Measurements from ENCODE around the gene NAP1L2.
"Not testable (repeated sequence)": the region's sequence is repeated elsewhere in the genome, so short reads cannot be mapped to it uniquely, and the experiment has no call there.

The NAP1L2 gene

GRCh38 chrX:73214426-73215094 is at the start of gene NAP1L2:
NAP1L2 (minus strand) TSS chrX:73214851; CDS start chrX:73214492, 359 bp downstream.
- peak; percentile 48 for DNase-seq

- DNase-seq = no peak
Measured at GRCh38 chrX:73262991-73263390, 48.3 kb upstream of the NAP1L2 start.

- DNase-seq = no peak
Measured at GRCh38 chrX:73239242-73239641, 24.6 kb upstream of the NAP1L2 start.

GRCh38 chrX:73217621-73218020 is 3.0 kb upstream of the NAP1L2 start:
- DNase-seq = no peak

GRCh38 chrX:73215246-73215645 is 595 bp upstream of the NAP1L2 start:
- no peak for DNase-seq

- DNase-seq = no peak
Measured at GRCh38 chrX:73213734-73214425, 771 bp downstream of the NAP1L2 start.

GRCh38 chrX:73206366-73206765 is 8.3 kb downstream of the NAP1L2 start:
- no peak for DNase-seq

- no peak for DNase-seq
Measured at GRCh38 chrX:73182502-73183114, 32.0 kb downstream of the NAP1L2 start.

- not testable (repeated sequence) for DNase-seq
Measured at GRCh38 chrX:73168945-73169344, 45.7 kb downstream of the NAP1L2 start.

Measured in right forelimb (tissue), 1 donor.